Daoy (cell line): ENCODE data around the gene STPG4. TPM values are rescaled to one million over a fixed set of nuclear protein-coding genes. Genes with fewer than 3 reads are reported as not detected.

Experiments used
- DNase-seq: peaks from one replicate; pipeline ENCODE4 v3.0.0-alpha.2; 2015; ENCODE audit warnings: low read depth
- total RNA-seq: library from RNA; depleted of rRNA; stranded (reverse); fragments of >200 nt; shearing (Covaris generic); gene quantifications from 2 replicates; pipeline ENCODE4 v1.2.3, GENCODE V29; 2014

STPG4 gene
- total RNA-seq, 1 experiment from 2014 or later, result not detected

DNA sequence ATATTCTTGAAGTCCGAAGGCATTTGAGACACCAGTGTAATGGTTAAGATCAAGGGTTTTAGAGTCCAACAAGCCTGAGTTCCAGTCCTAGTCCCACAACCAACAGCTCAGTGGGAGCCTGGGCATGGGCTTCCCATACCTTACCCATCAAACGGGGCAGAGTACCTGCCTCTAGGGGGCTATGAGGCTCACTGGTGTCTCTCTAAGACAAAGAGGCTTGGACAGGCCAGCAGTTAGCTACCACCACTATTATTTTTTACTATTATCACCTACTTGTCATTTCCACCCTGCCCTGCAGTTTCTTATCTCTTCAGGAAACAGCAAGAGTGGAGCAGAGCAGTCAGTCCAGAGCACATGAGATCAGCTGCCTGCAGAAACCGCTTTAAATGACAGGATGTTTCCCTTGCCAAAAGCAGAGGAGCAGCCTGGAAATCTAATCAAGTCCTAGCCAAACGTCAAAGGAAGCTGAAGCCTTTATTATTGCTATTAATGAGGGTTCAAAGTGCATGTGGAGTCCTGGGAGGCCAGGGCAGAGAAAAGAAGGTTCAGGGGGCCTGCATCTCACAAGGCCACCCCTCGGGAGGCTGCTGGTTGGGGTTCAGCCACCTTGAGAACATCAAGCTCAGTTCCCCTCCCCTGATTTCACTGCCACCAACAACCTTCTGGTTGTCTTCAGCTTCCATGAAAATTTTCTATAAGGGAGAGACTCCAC, 66.6 kb downstream of the STPG4 start:
- DNase-seq, result peak; percentile 60

DNA sequence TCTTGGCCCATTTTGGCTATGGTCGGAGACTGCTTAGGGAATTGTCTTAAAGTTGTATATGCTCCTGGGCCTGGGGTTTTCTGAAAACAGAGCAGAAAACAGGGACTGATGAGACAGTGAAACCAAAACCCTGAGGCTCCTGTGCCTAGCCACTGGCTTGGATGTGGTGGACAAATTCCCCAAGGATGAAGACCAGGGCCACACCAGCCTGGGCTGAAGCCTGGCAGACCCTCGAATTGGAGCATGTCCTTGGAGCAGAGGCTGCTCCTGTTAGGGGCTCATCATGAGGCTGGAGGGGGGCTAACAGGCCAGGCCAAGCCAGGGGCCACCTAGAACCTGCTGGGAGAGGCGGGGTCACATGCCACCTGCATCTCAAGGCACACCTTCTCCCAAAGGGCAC, 68.1 kb downstream of the STPG4 start:
- no peak for DNase-seq

DNA sequence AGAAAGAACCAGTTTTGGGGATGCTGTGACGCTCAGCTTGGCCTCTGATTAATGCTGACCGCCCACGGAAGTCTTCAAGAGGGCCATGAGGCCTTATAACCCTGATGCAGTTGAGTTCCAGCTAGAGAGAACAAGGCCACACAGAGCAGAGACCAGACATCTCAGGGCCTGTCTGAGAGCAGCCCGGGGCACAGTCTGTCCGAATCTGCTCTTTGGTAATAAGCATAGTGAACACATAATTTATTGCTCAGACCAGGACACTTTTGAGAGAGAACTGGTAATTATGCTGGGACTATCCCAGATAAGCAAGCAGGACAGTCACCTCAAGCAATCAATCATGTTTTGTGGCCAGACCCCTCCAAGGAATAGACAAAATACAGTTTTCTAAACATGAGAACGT, 68.5 kb downstream of the STPG4 start:
- DNase-seq, result no peak

DNA sequence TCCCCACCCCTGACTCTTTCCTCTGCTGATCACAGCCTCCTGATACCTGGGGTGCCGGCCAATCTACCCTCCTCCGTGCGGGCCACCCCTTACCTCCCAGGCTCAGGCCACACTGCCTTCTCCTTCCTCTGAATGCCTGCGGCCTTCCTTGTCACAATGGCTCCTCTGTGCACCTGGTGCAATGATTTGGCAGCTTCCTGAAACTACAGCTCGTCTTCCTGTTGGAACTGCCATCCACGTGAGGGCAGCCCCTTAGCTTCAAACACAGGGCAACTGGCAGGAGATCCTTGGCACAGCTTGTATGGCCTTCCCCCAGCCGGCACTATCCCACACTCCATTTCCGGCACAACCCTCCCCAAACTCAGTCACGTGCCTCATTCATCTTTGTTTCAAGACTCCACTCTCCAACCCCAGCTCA, 69.0 kb downstream of the STPG4 start:
- no peak for DNase-seq

DNA sequence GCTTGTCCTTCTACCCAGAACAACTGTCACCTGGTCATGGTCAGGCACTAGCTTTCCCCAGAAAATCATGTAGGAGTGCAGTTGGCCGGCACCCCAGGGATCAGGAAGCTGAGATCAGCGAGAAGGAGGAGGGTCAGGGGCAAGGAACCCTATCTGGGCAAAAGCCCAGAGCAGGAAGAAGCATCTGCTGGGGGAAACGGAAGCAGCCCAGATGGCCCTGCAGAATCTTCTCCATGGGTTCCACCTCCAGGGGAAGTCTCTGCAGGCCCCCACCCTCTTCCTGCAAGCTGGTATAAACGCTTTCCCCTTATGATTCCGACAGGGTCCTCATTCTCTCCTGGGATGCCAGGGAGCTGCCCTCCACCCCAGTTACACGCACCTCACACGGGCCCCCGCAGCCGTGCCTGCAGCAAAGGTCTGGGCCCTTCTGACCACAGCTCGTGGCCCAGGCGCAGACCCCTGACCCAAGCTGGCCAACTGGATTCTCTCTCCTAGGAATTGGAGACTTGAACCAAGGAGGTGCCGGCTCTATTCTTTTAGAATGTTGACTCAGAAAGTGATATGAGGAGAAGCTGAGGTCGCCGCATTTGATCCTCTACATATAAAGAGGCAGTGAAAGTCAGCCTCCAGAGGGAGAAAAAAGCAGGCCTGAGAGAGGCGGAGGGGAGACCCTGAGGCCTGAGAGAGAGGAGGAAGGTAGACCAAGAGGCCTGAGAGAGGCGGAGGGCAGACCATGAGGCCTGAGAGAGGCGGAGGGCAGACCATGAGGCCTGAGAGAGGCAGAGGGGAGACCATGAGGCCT, 71.0 kb downstream of the STPG4 start:
- DNase-seq, result no peak

DNA sequence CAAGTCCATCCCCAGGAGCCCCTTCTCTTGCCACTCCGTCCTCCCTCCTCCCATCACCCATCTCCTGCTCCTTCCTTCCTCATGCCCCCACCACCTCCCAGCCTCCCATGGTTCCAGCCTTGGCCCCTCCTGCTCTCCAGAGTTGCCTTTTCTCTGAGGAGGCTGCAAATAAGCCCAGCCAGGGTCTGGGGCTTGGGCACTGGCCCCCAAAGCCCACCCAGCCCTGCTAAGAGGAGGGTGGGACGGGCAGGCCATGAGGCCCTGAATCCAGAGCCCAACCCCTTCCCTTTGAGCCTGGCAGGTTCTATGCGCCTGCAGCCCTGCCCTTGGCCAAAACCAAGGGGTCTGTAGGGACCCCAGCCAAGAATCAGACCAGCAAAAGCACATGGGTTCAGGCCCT, 71.6 kb downstream of the STPG4 start:
- DNase-seq, result no peak

DNA sequence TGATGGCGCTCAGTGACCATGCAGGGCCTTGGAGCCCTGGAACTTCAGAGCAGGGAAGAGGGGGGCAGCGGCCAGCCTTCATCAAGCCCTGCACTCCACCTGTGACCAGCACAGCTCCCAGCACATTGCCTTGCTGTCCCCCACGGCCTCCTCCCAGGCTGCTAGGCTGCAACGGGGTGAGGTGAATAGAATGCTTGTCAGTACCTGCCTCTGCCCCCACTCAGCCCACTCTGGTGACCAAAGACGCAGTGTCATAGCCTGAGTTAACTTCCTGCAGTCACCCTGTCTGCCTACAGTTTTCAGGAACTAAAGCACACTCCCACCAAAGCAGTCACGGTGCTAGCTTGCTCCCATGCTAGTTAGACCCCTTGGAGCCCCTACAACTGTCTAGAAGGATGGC, 72.1 kb downstream of the STPG4 start:
- DNase-seq, result no peak

DNA sequence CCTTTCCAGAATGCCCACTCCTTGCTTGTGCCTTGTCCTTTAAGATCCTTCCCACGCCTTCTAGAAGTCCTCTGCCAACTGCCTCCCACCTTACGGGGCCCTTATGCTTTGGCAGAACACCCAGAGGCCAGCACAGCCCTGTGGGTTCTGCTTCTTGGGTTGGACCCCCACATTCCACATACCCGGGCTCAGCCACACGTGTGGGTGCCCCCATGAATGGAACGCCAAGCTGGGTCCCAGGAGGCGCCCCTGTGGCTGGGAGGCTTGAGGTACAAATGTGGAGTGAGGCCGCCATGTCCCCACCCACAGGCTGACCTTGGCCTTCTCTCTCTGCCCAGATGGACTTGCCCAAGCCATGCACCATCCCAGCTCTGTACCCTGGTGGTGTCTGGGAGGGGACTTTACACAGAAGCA, 74.2 kb downstream of the STPG4 start:
- DNase-seq, result no peak

DNA sequence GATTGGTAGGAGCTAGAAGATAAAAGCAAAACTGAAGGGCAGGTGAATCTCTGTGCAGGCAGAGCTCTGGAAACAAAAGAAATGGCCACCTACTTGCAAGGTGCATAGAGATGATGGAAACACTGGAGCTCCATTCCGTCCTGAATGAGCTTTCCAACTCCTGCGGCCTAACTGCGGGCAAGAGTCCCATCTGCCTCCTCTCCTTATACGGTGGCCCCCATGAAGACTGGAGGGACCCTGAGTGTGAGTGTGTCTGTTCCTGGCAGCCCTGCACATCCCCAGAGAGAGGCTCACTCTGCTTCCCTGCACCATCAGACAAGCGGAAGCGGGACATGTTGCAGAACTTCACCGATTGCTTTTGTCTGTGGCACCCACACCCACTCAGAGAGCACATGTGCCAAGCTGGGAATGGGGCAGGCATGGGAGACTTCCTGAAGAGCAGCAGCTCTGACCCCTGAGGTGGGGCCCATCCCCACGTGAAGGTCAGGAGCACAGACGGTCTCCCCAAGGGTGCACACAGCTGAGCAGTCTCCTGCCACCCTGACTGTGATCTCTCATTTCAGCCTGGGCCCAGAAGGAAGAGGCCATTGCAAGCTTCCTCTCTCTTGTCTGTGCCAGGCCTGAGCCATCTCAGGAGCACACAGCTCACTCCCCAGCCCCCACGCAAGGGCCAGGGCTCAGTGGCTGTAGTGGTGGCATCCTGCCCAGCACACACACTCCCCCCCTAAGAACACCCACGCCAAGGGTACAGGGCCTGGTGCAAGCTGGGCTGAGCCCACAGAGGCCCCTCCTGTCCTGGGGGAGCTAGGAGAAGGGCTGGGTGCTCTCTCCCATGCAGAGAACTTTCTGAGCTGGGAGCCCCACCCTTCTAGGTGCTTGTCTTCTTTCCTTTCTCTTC, 75.3 kb downstream of the STPG4 start:
- no peak for DNase-seq

DNA sequence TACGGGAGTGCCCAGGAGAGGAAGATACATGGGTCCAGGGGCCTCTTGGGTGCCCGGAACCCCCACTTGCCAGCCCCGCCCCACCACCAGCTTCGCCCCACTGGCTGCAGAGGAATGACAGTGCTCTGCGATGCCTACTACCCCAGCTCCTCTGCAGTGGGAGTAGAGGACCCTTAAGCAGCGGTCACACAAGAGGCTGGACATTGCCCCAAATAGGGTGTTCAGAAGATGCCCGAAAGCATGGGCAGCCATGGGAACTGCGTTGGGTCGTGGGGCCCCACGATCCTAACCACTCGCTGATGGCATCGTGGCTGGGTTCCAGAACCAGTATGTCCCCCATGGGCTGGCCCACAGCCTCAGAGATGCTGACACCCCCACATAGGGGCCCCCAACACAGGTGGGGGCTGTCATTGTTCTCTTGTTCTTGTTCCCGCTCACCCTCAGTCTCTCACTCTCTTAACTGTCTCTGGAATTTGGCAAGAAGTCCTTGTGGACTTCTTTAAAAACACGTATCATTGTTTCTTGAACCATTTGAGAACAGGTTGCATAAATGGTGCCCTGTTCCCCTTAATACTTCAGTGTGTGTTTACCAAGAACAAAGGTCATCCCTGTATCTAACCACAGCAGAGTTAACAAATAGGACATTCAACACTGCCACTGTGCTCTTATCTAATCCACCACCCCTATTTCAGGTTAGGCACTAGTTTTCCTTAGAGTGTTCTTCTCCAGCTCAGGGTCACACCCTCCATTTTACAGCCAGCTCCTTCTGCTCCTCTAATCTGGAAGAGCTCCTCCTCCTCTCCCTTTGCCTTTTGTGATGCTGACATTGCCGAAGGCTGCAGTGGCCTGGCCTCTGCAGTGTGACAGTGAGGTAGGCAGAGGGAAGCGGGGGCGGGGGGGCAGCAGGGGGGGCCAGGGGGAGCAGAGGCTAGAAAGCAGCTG, 76.3 kb downstream of the STPG4 start:
- no peak for DNase-seq

DNA sequence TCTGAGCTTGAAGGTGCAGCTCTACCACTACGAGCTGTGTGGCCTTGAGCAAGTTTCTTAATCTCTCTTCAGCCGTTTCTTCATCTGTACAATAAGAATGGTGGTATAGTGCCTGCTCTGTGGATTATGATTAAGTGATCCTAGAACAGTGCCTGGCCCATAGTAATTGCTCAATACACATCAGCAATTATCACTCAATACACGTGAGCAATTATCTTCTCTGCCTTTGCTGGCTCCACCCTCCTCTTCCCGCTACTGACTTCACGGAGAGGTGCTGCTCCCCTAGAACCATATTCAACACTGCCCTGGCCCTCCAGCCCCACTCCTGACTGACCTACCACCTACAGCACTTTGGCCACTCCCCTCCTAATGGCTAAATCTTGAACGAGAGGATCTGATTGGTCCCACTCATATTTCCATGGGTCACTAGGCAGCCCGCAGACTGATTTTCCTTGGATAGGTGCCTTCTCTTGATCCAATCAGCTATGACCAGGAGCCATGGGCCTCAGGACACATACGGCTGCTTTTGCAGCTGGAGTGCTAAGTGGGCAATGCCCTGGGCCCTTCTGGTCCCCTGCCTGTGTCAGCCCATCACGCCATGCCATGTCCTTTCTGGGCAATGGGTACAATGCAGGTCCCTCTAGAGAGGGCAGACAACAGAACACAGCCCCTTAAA, 77.5 kb downstream of the STPG4 start:
- DNase-seq, result no peak

DNA sequence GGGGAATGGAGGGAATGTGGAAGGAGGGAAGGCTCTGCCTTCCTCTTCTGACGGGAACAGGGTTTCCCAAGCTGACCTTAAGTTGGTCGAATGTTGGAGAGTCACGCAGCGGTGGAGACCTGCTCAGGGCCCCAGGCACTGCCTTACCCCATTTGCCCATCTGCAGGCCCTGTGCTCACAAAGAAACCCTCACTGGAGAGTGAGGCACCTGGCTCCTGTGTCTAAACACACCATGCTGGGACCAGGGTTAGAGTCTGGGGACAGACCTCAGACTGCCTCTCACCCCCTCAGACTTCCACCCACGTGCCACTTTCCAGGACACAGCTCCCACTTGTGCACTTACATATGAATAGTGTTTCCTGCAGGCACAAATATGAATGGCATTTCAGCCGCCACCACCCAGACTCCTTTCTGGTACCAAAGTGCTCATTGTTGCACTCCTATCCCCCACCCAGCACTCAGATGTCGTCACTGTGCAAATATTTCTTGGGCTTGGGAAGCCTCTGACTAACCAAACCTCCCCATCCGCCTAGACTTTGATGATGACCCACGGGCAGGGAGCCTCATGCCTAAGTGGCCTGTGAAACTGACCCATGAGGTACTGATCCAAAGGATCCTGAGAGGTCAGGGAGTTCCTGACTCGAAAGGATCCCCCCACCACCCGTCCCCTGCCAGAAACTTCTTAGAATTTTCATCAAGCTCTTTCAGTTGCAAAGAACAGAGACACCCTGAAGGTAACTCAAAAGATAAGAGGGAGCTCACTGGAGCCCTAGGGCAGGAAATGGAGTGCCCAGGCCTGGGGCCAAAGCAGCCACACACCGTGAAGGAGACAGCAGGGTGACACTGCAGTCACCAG, 78.3 kb downstream of the STPG4 start:
- DNase-seq, result peak; percentile 97

DNA sequence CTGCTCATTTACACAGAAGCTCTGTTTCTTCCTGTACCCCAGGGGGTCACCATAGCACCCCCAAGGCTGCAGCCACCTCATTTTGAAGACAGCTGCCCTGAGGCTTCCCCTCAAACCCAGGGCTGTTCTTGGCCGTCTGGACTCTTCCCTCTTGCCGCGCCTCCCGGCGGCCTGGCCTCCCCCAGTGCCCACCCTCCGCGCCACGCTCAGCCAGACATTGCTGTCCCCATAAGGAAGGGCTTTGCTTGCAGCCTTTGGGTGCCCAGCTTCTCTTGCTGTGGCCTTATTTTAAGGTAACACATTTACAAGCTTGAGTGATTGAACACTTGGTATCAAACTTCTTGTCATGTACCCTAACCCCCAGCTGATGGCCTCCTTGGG, 79.0 kb downstream of the STPG4 start:
- no peak for DNase-seq

DNA sequence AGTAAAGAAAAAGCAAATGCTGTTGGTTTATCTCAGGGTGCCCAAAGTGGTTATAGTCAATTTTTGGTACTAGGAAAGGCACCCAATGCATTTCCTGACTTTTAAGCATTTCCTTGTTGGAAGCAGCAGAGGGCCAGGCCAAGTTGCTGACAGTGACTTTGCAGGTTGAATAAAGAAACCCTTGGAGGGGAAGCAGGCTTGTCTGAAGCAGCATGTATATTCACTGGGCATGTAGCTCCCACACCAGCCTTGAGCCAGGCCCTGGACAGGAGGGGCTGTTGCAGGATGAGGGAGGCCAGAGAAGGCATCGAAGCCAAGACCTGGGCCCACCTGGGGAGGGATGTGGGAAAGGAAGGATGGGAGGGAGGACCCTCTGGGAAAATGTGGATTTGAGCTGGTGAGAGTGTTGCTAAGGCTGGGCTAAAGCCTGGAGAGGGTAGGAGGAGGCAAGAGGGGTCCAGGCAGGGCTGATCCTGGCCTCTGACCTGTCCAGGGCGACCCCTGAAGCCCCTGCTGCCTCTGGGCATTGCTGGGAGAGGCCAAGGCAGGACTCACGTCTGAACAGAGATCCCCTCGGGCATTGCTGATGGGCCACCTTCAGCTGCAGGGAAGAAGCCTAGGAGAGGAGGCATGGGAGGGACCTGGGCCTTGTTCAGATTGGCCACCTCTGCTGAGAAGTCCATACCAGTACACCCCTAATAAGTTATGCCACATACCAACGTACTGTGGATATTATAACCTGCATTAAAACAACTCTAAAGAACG, 79.6 kb downstream of the STPG4 start:
- no peak for DNase-seq

DNA sequence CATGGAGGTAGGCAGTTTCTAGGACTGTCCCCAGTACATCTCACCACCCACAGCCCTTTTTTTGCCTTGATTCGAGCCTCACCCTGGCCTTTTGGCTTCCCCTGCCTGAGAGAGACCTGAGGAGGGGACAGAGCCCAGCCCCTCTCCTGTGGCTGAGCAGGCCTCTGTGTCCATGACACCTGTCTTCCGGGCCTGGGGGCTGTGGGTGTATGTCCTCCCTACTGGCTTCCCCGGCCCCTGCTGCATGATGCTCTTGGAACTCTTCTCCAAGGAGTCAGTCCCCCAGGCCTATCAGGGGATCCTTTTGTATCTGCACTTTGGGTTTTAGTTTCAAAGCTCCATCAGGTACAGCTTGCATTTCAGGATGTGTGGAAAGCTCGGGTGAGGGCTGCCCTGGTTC, 80.4 kb downstream of the STPG4 start:
- DNase-seq, result no peak

DNA sequence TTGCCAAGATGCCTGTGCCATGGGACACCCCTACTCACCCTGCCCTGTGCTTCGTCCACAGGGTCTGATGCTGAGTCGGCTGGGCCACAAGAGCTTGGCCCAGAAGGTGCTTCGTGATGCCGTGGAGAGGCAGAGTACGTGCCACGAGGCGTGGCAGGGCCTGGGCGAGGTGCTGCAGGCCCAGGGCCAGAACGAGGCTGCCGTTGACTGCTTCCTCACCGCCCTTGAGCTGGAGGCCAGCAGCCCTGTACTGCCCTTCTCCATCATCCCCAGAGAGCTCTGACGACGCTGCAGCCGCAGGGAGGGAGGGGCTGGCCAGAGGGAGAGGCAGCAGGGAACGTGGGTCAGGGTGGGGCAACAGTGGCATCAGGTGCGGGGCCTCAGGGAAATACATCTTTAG, 81.5 kb downstream of the STPG4 start:
- DNase-seq, result no peak

DNA sequence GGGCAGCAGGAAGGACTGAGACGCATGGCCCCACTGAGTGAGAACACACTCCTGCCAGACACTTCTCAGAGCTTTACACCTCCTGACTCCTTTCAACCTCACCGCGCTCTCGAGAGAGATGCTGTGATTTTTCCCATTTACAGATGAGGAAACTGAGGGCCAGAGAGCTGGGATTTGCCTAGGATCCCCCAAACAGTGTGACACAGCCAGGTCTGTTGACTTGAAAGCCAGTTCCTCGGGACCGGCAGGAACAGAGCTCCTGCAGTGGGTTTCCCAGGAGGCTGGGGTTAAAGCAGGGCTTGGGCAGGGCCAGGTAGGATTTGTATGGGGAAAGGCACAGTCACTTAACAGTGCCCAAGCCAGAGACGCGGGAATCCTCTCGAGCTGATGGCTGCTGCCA, 81.9 kb downstream of the STPG4 start:
- no peak for DNase-seq

DNA sequence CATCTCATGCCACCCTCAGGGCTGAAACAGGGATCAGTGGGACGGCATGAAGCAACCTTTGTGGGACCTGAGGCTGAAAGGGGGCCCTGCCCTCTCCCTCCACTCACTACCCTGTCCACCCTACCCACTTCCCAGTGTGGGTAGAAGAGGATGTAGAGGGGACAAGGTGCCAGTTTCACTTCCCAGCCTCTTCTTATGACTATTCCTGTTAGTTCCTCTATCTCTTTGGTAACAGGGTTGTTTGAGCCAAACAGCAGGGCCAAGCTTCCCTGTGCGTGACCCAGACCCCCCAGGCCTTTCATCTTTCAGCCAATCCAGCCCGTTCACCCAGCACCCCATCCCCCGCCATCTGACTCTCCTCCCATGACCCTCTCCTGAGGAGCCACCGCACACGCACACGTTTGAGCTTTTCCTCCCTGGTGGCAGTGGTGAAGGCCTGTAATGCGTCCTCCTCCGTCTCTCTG, 82.3 kb downstream of the STPG4 start:
- DNase-seq, result peak; percentile 36
